Testis (tissue), 5 donors: ENCODE measurements around the gene RSL24D1. TPM values are rescaled to one million over a fixed set of nuclear protein-coding genes. Genes with fewer than 3 reads are reported as not detected.

Experiments
- DNase-seq: peaks from one replicate; pipeline ENCODE4 v3.0.0-alpha.2; 2019
- H3K27ac ChIP-seq, 2 donors: fragments of 200-600 bp; sonication (generic); one replicate each; pipeline ENCODE4 v1.5.1; 2019
- H3K27me3 ChIP-seq: fragments of 200-600 bp; sonication (generic); one replicate; pipeline ENCODE4 v1.5.1; 2019
- H3K36me3 ChIP-seq: fragments of 200-600 bp; sonication (generic); one replicate; pipeline ENCODE4 v1.5.1; 2017; ENCODE audit warnings: low read depth; ENCODE audit errors: missing control alignments
- H3K4me1 ChIP-seq: fragments of 200-600 bp; sonication (generic); one replicate; pipeline ENCODE4 v1.5.1; 2019
- H3K4me3 ChIP-seq, 2 donors: fragments of 200-600 bp; sonication (generic); one replicate each; pipeline ENCODE4 v1.5.1; 2017 to 2019
- H3K9me3 ChIP-seq: fragments of 200-600 bp; sonication (generic); one replicate; pipeline ENCODE4 v1.5.1; 2017
- CTCF ChIP-seq, 3 experiments: fragments of 450-650 bp in 2 of 3; fragments of 200-600 bp in 1 of 3; sonication (generic) in 1 of 3; IDR thresholded peaks; one replicate each; pipeline ENCODE4 v1.5.1; 2016 to 2019; ENCODE audit warnings: antibody characterized with exemption in 3 of 3, mild to moderate bottlenecking in 2 of 3, moderate library complexity in 1 of 3
- POLR2A ChIP-seq: fragments of 450-650 bp; IDR thresholded peaks from one replicate; pipeline ENCODE4 v1.6.1; 2017; ENCODE audit warnings: antibody characterized with exemption, mild to moderate bottlenecking, moderate library complexity
- WGBS, 2 donors: methylation state at CpG; one replicate each; pipeline ENCODE4 v1.1.5; 2018; 5-methylcytosine and 5-hydroxymethylcytosine counted together
- intact Hi-C: fragments of 100-400 bp; cut with DNase I; formaldehyde crosslinking; loops from one replicate; pipeline ENCODE4 v1.15.1; 2023; ENCODE audit warnings: low total_unique reads
- long read RNA-seq, 2 donors: transcript quantifications; one replicate each; lab custom pipeline, GENCODE V29; 2026
- polyA plus RNA-seq: library from polyadenylated mRNA; stranded (reverse); fragments of 350-450 nt; fragmentation: Illumina TruSeq; extraction: RNeasy Lipid Tissue Mini Kit (QIAGEN cat#74804); gene quantifications from one replicate; pipeline ENCODE4 v1.2.3, GENCODE V29; 2014; ENCODE audit warnings: low read depth, low replicate concordance; ENCODE audit not compliant: insufficient read depth
- total RNA-seq, 2 donors: library from RNA; depleted of rRNA; stranded (reverse); fragments of >200 nt; gene quantifications; one replicate each; pipeline ENCODE4 v1.2.3, GENCODE V29; 2016

Gene RSL24D1
- total RNA-seq (10 to 100 TPM; 47.2 to 48.4 TPM), polyA plus RNA-seq (62.7 TPM)
- long read RNA-seq, donor 1, transcript RSL24D1-201 (6 exons, 2,015 nt) = major isoform, 110 of 123 reads
- long read RNA-seq, donor 1, partial matches to known transcripts = 13 of 123 reads
- long read RNA-seq, donor 1, other reads (novel, unspliced or antisense) = 0 of 123 reads
- long read RNA-seq, donor 2, transcript RSL24D1-201 (6 exons, 2,015 nt) = major isoform, 39 of 58 reads
- long read RNA-seq, donor 2, partial matches to known transcripts = 19 of 58 reads
- long read RNA-seq, donor 2, other reads (novel, unspliced or antisense) = 0 of 58 reads

DNA sequence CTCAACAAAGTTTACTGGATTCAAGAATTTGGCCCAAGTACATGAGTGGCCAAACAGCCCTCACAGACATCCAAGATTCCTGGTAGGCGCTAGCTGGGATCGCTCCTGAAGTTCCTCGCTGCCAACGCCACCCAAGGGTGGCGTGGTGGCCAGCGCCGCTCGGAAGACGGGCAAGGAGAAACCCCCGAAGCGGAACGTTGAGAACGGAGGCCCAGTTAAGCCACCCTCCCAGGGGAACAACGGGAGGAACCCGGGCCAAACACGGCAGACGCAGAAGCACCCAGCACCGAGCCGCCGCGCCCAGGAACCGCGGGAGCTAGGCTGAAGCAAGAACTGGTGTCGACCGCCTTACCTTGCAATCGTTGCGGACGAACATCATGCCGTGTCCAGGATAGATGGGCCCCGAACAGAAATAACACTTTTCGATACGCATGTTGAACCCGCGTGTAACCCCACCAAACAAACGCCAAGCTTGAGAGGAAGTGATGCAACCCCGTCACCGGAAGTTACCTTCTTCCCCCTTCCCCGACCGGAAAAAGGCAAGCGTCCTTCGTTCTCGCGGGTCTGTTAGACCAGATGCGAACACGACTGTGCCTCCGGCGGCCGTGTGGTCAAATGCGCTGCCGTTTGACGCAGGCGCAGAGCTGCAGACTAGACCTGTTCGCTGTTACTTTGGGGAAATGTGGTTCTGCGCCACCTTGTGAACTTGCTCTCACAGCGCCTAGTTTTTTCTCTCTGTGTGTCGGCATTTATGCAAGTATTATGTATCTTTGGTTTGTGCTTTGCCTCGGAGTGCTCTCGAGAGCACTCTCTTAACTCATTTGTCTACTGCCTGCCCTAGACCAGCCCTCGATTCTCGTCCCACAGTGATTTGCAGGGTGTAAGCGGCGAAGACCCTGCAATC is at the start of gene RSL24D1:
RSL24D1 (minus strand) TSS at position 484 of the 904 bp plus-strand sequence; CDS start at position 433, 51 bp downstream.
- Histone ChIP-seq H3K36me3 (no peaks in the 10 kb centered on the region), H3K4me1 (peaks cover 35% of the 10 kb centered on the region), H3K27me3 (no peaks in the 10 kb centered on the region), H3K9me3 (no peaks in the 10 kb centered on the region), H3K27ac (peak within 1 kb of the TSS; percentile 86 to 93), H3K4me3 (peak within 1 kb of the TSS; percentile 76 to 84)
- no peak for TF ChIP-seq POLR2A
- no peak for TF ChIP-seq CTCF (IDR thresholded peaks at IDR 0.05)
- 0 to 1% methylated on average over 46 to 60 of the region's 62 CpGs for WGBS, 2 donors
- intact Hi-C loops = no loop called here
- DNase-seq = peak; percentile 99

DNA sequence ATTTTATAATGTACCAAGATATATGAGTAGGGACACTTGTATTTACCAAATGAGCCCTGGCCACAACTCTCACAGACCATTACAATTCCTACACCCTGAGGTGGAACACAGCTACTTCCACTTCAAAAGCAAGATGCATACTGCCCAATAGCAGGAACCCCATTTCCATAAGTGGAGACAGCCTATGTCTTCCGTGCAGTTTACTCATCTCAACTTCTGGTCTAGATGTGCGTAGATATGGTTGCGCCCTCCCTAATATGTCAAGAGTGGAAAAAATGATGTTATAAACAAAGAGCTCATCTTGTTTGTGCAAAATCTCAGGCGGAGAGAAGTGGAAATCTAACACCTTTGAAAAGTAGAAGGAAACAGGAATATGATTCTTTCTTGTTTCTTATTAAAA is 48.3 kb upstream of the RSL24D1 start:
- DNase-seq = no peak
- TF ChIP-seq POLR2A (no peak), CTCF (IDR thresholded peaks at IDR 0.05) (no peak)
- Histone ChIP-seq H3K27me3 (no peaks in the 10 kb centered on the region), H3K4me3 (no peak overlapping the region), H3K9me3 (no peaks in the 10 kb centered on the region), H3K36me3 (no peaks in the 10 kb centered on the region), H3K27ac (no peak overlapping the region), H3K4me1 (no peaks in the 10 kb centered on the region)
- 95% methylated on average over 4 of the region's 4 CpGs for WGBS, 2 donors
- intact Hi-C loops = no loop called here

DNA sequence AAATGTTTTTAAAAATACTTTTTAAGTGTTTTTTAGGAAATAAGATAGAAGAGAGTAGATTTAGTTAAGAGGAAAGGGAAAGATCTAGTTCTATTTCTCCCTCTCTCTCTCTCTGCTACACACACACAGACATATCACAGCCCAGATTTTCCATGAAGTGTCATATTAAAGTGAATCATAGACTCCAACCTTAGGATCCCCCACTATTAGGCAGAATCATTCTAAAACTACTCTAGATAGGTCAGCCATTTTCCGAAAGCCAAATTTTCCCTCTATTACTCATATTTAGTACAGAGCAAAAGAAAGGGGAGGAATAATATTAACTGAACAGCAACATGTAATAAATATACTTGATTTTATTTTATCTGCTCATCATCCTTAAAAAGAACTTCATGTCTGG is 45.1 kb upstream of the RSL24D1 start:
- Histone ChIP-seq H3K27me3 (no peaks in the 10 kb centered on the region), H3K4me1 (no peaks in the 10 kb centered on the region), H3K36me3 (no peaks in the 10 kb centered on the region), H3K9me3 (no peaks in the 10 kb centered on the region), H3K27ac (no peak overlapping the region), H3K4me3 (no peak overlapping the region)
- TF ChIP-seq POLR2A = no peak
- no peak for TF ChIP-seq CTCF (IDR thresholded peaks at IDR 0.05)
- intact Hi-C loops = no loop called here
- no peak for DNase-seq
- WGBS, 2 donors = 36 to 54% methylated on average over 1 of the region's 1 CpG

- H3K27ac ChIP-seq = no peak overlapping the region
- TF ChIP-seq CTCF (IDR thresholded peaks at IDR 0.05) (no peak), POLR2A (no peak)
- WGBS, 2 donors = 81 to 95% methylated on average over 1 of the region's 1 CpG
- no peak for DNase-seq
- no peaks in the 10 kb centered on the region for H3K36me3 ChIP-seq
- no peaks in the 10 kb centered on the region for H3K9me3 ChIP-seq
- no peaks in the 10 kb centered on the region for H3K27me3 ChIP-seq
- intact Hi-C loops = no loop called here
- H3K4me3 ChIP-seq = no peak overlapping the region
- H3K4me1 ChIP-seq = no peaks in the 10 kb centered on the region
Measured at GRCh38 chr15:55241186-55241585, 44.4 kb upstream of the RSL24D1 start.
